NB4 (cell line): ENCODE measurements around the gene SPNS2.

ENCODE experiments used
- DNase-seq: peaks from one replicate; pipeline ENCODE4 v3.0.0; 2010; ENCODE audit warnings: low read depth
- H3K4me3 ChIP-seq: one replicate; pipeline ENCODE4 v1.5.1; 2011; ENCODE audit warnings: mild to moderate bottlenecking, low read depth, low read length, moderate library complexity
- CTCF ChIP-seq: IDR thresholded peaks from one replicate; pipeline ENCODE4 v1.5.1; 2012; ENCODE audit warnings: low read depth, low read length
- MAX ChIP-seq: IDR thresholded peaks from 2 replicates; pipeline ENCODE4 v1.6.1; 2011; ENCODE audit warnings: low read depth, low read length
- MYC ChIP-seq: IDR thresholded peaks from 2 replicates; pipeline ENCODE4 v1.6.1; 2011; ENCODE audit warnings: low read depth, low read length
- POLR2A ChIP-seq: IDR thresholded peaks from 2 replicates; pipeline ENCODE4 v1.6.1; 2011; ENCODE audit warnings: mild to moderate bottlenecking; ENCODE audit not compliant: insufficient read length; ENCODE audit errors: extremely low read depth

SPNS2 gene

GRCh38 chr17:4519361-4519788, 20.7 kb downstream of the SPNS2 start:
- no peak overlapping the region for H3K4me3 ChIP-seq
- DNase-seq, result no peak
- no peak for TF ChIP-seq CTCF
- no peak for TF ChIP-seq MYC
- no peak for TF ChIP-seq MAX
- TF ChIP-seq POLR2A, result no peak

GRCh38 chr17:4520060-4520893, 21.6 kb downstream of the SPNS2 start:
- TF ChIP-seq CTCF, result no peak
- no peak for TF ChIP-seq MAX
- TF ChIP-seq MYC, result no peak
- TF ChIP-seq POLR2A, result no peak
- no peak for DNase-seq

GRCh38 chr17:4520894-4521600, 22.4 kb downstream of the SPNS2 start:
- no peak overlapping the region for H3K4me3 ChIP-seq
- TF ChIP-seq POLR2A (no peak), MAX (no peak), MYC (no peak), CTCF (no peak)
- DNase-seq, result no peak

More at GRCh38 chr17:4520060-4520893, 21.6 kb downstream of the SPNS2 start:
- no peak overlapping the region for H3K4me3 ChIP-seq

GRCh38 chr17:4522661-4523060, 24.0 kb downstream of the SPNS2 start:
- TF ChIP-seq MYC, result no peak
- TF ChIP-seq POLR2A, result no peak
- TF ChIP-seq CTCF, result no peak
- TF ChIP-seq MAX, result no peak
- DNase-seq, result no peak
- no peak overlapping the region for H3K4me3 ChIP-seq

- TF ChIP-seq POLR2A, result no peak
- TF ChIP-seq MYC, result no peak
- TF ChIP-seq MAX, result no peak
- TF ChIP-seq CTCF, result no peak
- no peak overlapping the region for H3K4me3 ChIP-seq
- no peak for DNase-seq
Observed at GRCh38 chr17:4523946-4524345, 25.3 kb downstream of the SPNS2 start.
